Measurements from ENCODE around the gene MAD1L1. TPM values are rescaled to one million over a fixed set of nuclear protein-coding genes. Genes with fewer than 3 reads are reported as not detected.

The MAD1L1 gene
- total and polyA plus RNA-seq, 2 of the 8 experiments (the other 6 are each of a cell fraction or from before 2014, with no cell fraction given) = 40.4 to 44.6 TPM

DNA sequence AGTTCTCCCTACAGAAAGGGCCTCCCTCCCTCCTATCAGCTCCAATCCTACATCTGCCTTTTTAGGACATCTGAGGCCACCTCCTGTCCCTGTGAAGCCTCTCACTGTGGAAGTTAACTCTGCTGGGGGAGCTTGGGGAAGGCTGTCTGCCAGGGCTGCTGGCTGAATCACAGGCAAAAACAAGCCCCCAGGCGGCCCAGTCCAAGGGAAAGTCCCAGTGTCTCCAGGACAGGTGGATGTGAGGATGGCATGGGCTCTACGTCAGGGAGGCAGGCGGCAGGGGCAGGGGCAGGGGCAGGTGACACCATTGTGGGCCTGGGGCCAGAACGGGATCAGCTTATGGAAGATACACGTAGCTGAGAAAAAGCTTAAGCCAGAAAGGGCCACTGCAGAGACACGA lies 240.2 kb downstream of the MAD1L1 start:
- H2BK15ac ChIP-seq (ENCODE audit: low read length) = no peak overlapping the region
- H3K9ac ChIP-seq (replicated peaks in 1 of 4; ENCODE audit: extremely low read depth in 1 of 4, low read depth in 3 of 4, low read length in 3 of 4) = no peak overlapping the region
- H4K91ac ChIP-seq (replicated peaks; ENCODE audit: insufficient read length, low read length) = no peak overlapping the region
- CTCF ChIA-PET (ENCODE audit: partially characterized antibody) = interaction anchor here (2.4 kb wide), 1 partner anchor 16 kb away, joined by 9 read pairs; no protein-coding TSS in a partner anchor
- H2AFZ ChIP-seq (ENCODE audit: low read length) = no peak overlapping the region
- DNase-seq (ENCODE audit: low read depth in 1 of 2, low spot score in 2 of 2) = no peak
- no peaks in the 10 kb centered on the region for H3K23me2 ChIP-seq (ENCODE audit: low read depth, low read length)
- H3K36me3 ChIP-seq (ENCODE audit: control insufficient read depth in 2 of 4, insufficient read depth in 4 of 4, low read length in 3 of 4) = no peaks in the 10 kb centered on the region
- no peak overlapping the region for H3K23ac ChIP-seq (ENCODE audit: insufficient read length)
- no peak overlapping the region for H2AK5ac ChIP-seq (ENCODE audit: low read depth, low read length)
- H3K56ac ChIP-seq (replicated peaks; ENCODE audit: insufficient read length, low read depth, low read length) = no peak overlapping the region
- H2BK20ac ChIP-seq (ENCODE audit: low read length) = no peak overlapping the region
- no peak overlapping the region for H2BK5ac ChIP-seq (ENCODE audit: low read depth, low read length)
- H3K27ac ChIP-seq (ENCODE audit: low read depth, low read length) = no peak overlapping the region; the same call in 1 of the 2 replicates
- no peaks in the 10 kb centered on the region for H3K79me2 ChIP-seq (ENCODE audit: control insufficient read depth in 1 of 2, insufficient read depth in 2 of 2, low read length in 2 of 2)
- peaks cover 0 to 2% (median 0%) of the 10 kb centered on the region in 4 experiments; a peak in 2 of 7 replicates for H3K4me1 ChIP-seq (replicated peaks in 1 of 4; ENCODE audit: control insufficient read depth in 3 of 4, insufficient read depth in 4 of 4, low read length in 3 of 4)
- peaks cover 1 to 2% of the 10 kb centered on the region in 2 experiments for H4K20me1 ChIP-seq (replicated peaks in 1 of 2; ENCODE audit: control insufficient read depth in 1 of 2, insufficient read depth in 2 of 2, low read length in 2 of 2)
- H2BK12ac ChIP-seq (ENCODE audit: low read depth, low read length) = no peak overlapping the region
- no peak overlapping the region for H3K14ac ChIP-seq (ENCODE audit: insufficient read length)
- TF ChIP-seq POU5F1 (IDR thresholded peaks at IDR 0.05; ENCODE audit: low read depth, low read length) (no peak), RBBP5 (IDR thresholded peaks at IDR 0.05; ENCODE audit: borderline replicate concordance, low read depth, low read length) (no peak), SIRT6 (IDR thresholded peaks at IDR 0.05; ENCODE audit: low read length) (no peak), SIX5 (IDR thresholded peaks at IDR 0.05; ENCODE audit: low read depth, low read length) (no peak)
- H3K18ac ChIP-seq (ENCODE audit: extremely low read depth, low read length) = no peak overlapping the region
- POLR2A ChIA-PET (ENCODE audit: partially characterized antibody) = no interaction called here
- H3K27me3 ChIP-seq (replicated peaks in 1 of 4; ENCODE audit: control insufficient read depth in 3 of 4, extremely low read depth in 1 of 4, insufficient read depth in 3 of 4, low read length in 3 of 4) = no peaks in the 10 kb centered on the region
- H3K79me1 ChIP-seq (ENCODE audit: low read depth, low read length) = no peaks in the 10 kb centered on the region
- no peak overlapping the region for H3K4me2 ChIP-seq (ENCODE audit: insufficient read depth in 1 of 2, low read depth in 2 of 2, low read length in 2 of 2)
- H2BK120ac ChIP-seq (replicated peaks; ENCODE audit: low read depth, low read length) = no peak overlapping the region
- FAIRE-seq = no peak
- no peaks in the 10 kb centered on the region for H3K9me3 ChIP-seq (ENCODE audit: insufficient read depth in 2 of 2, low read depth in 1 of 2, low read length in 1 of 2)
- no peak overlapping the region for H3K4ac ChIP-seq (replicated peaks; ENCODE audit: insufficient read length, low read depth, low read length)
- no peak overlapping the region for H4K5ac ChIP-seq (ENCODE audit: insufficient read length, low read depth, low read length)
- 81% methylated on average over 6 of the region's 6 CpGs; no CpG with 5 or more reads in 1 of the 2 experiments for WGBS, 2 experiments (ENCODE audit: extremely low coverage in 1 of 2, insufficient coverage in 1 of 2, insufficient read length in 1 of 2, insufficient replicate concordance in 2 of 2, low coverage in 1 of 2, low lambda C conversion rate in 2 of 2, missing lambda C conversion rate in 1 of 2)
- H4K8ac ChIP-seq (ENCODE audit: extremely low read depth, insufficient read depth, low read length) = no peak overlapping the region
- H3K4me3 ChIP-seq (ENCODE audit: extremely low read depth in 1 of 4, insufficient read depth in 2 of 4, low read depth in 3 of 4, low read length in 4 of 4) = no peak overlapping the region
